Stimulated activated CD8-positive, alpha-beta memory T cell treated with anti-CD3 and anti-CD28 coated beads, Interleukin-4, amount 100 ng/mL, for 1 hour (primary cell): Measurements from ENCODE around the gene EGF.

Source experiments
- DNase-seq, 2 donors: peaks; one replicate each; pipeline ENCODE4 v3.0.0-alpha.2; 2020; ENCODE audit warnings: low read depth in 2 of 2, low spot score in 1 of 2

Gene EGF

DNA sequence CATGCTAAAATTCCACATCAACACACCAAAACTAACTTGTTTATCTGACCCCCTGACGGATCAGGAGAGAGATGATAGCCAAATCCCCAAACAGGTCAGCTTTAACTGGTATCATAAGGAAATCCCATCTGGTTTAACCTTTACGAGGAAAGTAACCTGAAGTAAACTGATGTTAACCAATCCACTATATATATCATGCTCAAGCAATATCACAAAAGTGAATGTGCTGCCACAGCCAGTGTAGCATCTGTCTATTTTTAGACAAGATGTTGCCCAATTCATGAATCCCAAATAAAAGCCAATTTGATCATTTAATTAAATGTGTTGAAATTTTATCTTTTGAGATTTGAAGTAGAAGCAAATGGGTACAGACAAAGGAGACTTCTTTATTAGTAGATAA is 44.5 kb downstream of the EGF start:
- DNase-seq: no peak

DNA sequence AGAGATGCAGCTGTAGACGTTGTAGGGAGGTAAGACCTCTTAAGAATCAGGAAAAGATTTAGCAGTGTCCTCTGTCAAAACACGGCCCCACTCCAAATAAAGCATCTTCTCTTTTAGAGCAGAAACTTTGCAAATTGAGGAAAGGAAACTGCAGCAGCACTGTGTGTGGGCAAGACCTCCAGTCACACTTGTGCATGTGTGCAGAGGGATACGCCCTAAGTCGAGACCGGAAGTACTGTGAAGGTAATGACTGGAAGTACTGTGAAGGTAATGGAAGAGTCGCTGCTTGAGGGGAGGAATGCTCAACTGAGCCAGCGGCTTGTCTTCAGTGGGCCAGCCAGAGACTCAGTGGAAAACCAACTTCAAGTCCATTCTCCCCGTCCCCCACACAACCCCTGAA is 46.5 kb downstream of the EGF start:
- DNase-seq: no peak

DNA sequence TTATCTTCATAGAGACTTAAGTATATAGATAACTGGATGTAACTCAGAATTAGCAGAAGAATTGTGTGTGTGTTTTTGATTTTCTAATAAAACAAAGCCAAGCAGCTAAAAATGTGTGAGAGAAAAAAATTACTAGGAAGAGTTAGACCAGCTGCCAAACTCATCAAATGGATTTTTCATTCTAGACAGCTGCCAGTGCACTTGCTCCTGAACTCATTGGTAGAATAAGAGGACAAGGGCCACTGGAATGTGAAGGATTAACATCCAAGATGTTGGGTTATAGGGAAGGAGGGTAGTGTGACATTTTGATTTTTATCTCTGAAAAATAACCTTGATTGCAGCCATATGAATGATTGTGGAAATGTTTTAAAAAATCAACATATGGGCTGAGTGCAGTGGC is 49.7 kb downstream of the EGF start:
- no peak for DNase-seq

DNA sequence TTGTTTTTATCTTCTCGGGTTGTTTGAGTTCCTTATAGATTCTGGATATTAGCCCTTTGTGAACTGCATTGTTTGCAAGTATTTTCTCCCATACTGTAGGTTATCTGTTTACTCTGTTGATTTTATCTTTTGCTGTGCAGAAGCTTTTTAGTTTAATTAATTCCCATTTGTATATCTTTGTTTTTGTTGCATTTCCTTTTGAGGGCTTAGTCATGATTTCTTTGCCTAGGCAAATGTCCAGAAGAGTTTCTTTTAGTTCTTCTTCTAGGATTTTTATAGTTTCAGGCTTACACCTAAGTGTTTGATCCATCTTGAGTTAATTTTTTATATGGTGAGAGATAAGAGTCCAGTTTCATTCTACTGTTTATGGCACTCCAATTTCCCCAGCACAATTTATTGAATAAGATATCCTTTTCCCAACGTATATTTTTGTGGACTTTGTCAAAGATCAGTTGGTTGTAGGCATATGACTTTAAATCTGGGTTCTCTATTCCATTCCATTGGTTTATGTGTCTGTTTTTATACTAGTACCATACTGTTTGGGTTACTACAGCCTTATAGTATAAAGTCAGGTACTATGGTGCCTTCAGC is 54.3 kb downstream of the EGF start:
- no peak for DNase-seq

DNA sequence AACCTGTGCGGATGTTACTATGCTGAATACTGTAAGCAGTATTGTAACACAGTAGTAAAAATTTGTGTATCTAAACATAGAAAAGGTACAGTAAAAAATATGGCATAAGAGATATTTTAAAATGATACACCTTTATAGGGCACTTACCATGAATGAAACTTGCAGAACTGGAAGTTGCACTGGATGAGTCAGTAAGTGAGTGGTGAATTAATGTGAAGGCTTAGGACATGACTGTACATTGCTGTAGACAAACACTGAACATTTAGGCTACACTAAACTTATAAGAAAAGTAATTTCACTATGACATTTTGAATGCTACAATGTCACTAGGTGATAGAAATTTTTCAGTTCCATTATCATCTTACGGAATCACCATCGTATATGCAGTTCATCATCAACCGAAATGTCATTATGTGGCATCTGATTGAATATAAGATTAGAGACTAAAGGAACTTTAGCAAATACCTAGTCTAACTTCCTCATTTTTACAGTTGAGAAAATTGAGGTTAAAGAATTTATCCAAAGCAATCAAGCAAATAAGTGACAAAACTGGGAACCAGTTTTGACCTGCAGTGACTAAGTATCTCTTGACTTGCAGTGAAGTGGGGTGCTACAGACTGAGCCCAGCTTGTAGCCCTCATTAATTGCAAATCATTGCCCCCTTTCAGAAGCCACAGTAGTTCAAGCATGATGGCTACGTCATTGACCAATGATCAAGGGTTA is 55.3 kb downstream of the EGF start:
- DNase-seq: no peak

DNA sequence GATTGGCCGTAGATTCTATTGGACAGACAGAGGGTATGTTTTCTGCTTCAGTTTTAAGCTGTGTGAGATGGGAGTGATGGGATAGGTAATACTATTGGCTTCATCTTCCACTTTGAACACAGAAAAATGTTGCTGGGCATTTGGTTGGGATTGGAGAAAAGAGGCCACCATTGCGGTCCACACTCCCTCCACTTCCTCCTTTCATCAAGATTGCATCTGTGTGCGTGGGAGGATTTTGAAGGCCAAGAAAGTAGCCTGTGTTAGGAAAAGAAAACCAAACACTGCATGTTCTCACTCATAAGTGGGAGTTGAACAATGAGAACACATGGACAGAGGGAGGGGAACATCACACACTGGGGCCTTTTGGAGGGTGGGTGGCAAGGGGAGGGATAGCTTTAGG is 56.4 kb downstream of the EGF start:
- no peak for DNase-seq

DNA sequence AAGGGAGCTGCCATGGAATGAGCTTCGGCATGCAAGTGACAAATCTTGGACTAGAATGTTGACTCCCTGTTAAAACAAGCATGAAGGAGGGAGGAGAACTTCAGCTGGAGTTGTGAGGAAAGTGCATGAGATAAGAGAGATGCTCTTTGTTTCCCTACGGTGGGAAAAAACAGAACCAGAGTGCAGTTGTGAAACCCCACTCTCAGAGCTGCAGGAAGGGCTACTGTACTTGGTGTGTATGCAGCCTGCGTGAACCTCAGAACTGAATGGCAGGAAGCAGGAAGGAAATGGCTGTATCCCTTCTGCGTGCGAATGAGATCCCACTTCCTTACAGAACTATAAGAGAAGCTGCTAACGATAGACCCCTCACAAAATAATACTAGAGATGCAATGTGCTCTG is 57.2 kb downstream of the EGF start:
- DNase-seq: no peak

DNA sequence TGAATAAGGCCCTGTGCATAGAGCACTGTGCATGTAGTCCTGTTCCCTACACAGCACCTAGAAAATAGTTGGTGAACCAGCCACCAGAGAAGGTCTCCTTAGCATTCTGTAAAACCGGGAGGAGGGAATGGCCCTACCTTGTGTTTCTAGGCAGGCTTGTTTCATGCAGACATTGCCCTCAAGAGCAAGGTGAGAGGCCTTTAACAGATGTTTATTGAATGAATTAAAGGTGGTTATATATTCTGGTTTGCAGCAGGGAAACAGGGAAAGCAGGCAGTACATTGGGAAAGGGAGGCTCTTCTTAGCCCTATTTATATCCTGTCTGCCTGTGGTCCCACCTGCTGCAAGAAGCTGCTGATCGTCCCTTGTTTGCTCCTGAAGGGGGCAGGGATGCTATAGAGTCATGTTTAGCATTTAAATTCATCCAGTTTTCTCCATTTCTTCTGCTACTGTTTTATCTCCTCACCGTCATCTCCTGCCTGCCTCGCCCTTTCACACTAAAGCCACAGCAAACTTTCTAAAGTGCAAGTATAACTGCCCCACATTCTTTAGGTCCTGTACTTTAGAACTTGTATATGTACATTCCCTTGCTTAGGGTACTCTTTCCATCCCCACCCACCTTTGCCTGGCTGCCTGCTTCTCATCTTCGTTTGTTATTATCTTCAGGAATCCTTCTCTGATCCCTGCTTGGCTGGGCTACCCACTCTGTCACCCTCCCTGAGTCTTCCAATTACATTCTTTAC is 60.3 kb downstream of the EGF start:
- no peak for DNase-seq

DNA sequence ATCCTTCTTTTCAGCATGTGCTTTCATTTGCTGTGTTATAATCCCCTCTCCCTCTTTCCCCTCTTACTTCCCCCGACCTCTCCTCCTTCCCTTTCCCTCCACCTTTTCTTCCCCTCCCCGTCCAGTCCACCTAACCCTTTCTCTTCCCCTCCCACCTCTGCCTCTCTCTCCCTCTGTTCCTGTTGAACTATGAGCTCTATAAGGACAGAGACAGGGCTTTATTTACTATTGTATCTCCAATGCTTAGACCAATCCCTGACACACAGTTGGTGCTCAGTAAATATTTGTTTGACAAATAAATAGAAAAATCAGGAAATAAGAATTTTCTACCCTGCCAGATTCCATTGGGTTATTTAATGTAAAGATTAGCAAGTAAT is 60.8 kb downstream of the EGF start:
- DNase-seq: no peak

DNA sequence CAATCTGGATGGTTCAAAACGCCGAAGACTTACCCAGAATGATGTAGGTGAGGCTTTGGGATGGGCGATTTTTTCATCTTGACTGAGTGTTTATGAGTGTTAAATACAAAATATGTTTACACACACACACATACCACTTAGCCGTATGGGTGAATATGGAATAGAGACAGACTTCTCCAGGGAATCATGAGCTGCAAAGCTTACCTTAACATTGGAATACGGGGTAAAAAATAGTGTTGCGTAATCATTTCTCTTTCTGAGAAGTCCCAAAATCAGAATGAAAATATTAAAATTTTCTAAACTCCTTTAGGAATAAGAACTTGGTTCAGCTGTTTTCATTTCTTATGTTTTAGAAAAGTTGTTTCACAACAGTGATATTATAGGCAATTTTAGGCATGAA is 63.5 kb downstream of the EGF start:
- no peak for DNase-seq

DNA sequence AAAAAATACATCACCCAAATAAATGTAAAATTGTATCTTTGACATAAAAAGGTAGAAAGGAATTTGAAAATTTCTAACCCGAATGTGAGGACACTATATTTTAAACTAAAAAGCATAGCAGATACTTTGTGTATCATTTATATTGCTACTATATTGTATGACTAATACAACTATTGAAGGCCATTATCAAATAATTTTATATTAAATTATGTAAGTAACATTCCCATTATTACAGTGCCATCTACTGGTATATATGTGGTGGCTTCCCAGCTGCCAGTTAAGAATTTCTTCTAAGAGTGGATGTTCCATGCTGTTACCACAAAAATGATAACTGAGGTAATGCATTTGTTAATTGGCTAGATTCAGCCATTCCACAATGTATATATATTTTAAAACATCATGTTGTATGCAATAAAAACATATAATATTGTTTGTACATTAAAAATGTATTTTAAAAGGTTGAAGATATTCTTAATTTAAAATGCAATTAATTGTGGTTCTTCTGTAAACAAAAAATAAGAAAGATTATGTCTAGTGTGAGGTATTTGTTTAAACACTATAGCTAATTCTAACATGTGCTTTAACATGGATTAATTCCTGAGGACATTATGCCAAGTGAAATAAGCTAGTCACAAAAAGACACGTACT is 65.3 kb downstream of the EGF start:
- DNase-seq: no peak

DNA sequence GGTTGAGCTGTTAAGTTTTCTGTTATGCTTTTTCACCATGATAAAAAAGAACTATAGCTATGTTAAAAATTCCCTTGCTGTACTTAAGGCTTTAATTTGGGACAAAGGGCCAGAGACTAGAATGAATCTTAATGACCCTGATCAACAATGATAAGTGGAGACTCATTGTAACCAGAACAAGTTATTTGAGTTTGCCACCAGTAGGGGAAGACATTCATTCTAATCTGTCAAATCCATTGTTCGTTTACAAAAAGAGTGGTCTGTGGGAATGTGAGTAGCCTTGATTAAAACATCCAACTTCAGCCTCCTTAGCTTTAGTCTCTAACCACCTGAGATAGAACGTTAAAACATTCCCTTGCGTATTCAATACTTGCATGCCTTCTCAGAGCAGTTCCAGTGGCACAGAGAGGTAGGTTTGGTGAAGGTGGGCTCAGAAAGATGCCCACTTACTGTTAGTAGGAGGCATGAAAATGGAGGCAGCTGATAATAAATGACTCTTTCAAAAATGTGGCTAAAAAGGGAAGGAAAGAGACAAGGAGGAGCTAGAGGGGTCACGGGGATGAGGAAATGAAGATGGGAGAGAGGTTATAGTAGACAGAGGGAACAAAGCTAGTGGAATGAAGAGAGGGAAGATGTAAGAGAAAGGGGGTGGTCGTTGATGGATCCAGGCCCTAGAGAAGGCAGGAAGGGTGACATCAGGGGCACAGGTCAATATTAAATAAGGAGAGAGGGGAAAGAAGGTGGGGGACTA is 66.2 kb downstream of the EGF start:
- DNase-seq: no peak

DNA sequence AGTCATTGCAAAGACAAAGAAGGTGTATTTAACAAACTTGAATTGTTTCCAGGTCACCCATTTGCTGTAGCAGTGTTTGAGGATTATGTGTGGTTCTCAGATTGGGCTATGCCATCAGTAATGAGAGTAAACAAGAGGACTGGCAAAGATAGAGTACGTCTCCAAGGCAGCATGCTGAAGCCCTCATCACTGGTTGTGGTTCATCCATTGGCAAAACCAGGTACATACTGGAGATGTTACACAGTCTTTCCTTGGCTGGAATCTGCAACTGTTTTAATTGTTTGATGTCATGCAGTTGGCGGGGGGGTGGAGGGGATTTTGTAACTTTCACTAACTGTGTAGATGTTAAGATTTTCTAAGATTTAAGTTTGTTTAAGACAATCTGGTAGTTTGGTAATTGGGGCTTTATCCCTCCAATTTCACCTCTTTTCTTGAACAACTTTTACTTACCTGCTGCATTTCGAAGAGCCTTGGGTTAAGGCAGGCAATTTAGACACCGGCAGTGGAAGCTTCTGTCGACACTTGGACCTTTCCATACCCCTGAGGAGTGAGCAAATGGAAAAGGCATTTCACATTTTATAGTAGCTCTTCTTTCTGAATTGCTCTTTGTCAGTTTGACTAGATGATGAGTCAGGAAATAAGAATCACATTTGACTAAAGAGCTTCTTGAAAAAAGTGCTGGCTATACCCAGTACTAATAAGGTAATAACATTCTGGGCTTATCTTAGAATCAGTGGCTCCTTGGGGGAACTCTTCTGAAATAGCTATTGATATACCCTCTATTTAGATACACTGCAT is 67.4 kb downstream of the EGF start:
- DNase-seq: no peak

DNA sequence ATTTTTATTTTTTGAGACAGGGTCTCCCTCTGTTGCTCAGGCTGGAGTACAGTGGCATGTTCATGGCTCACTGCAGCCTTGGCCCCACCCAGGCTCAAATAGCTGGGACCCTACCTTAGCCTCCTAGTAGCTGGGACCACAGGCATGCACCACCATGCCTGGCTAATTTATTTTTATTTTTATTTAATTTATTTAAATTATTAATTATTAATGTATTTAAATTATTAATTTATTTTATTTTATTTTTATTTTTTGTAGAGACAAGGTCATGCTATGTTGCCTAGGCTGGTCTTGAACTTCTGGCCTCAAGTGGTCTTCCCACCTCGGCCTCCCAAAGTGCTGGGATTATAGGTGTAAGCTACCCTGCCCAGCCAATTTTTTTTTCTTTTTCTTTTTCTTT is 69.3 kb downstream of the EGF start:
- no peak for DNase-seq

DNA sequence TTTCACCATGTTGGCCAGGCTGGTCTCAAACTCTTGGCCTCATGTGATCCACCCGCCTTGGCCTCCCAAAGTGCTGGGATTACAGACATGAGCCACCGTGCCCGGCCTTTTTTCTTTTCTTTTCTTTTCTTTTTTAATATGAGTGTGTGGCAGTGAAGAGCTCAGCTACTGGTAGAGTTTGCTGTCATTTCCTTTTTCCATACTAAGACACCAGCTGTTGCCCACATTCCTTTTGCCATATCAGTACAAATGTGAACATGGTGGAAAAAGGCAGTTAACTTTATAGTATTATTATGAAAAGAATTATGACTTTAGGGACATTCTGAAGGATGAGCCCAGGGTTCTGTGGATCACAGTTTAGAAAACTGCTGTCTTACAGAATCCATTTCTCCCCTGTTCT is 69.8 kb downstream of the EGF start:
- DNase-seq: no peak

DNA sequence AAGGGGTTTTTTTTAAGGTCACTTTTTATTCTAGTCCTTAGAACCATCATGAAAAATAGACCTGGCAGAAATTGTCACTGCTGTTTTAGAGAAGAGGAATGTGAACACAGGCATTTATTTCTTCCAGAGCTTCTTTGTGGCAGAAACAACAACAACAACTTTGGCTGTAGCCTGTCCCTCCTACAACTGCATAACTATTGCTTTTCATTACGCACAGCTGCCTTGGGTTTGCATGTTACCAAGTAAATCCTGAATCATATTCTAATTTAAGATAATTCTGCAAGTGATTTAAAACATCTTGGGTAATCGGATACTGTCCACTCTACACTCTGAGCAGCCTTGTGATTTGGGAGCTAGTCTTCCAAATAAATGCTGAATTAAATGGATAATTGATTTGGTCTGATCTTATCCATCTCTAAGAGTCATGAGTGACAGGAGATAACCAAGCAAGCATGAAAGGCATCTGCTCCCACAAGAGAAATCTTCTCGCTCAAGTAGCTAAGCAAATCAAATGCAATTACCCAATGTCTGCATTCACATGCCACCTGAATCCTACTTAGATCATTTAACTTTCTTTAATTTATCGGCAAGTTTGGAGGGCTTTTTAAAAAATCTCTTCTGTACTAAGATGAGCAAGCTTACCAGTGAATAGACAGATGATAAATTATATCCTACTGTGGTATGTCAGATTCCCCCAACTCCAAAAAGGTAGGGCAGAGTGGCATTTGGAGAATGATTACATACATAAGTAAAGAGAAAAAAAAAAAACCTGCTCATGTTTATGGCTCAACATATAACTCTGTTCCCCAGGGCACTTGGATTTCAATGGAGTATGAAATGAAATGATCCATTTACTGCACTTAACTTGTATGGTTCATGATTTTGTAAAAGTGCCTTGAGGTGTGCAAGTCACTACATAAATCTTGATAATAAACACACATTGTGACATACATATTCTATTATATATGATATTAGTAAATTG is 73.6 kb downstream of the EGF start:
- no peak for DNase-seq

DNA sequence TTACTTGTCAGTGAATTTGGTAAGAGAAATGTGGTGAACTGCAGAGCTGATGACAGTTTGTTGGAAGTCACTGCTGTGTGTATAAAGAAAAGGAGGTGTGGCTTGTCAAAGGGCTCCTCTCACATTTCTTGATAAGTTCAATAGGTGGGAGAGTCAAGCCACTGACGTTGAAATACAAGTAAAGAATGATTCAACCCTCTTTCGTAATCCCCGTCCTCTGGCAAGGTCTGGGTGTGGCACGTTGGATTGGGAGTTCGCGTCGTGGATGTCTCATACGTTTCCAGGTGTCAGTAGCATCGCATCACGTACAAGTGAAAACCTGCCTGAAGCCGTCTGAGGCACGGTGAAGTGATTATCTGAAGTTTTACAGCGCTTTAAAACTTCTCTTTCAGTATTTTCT is 76.4 kb downstream of the EGF start:
- DNase-seq: no peak

DNA sequence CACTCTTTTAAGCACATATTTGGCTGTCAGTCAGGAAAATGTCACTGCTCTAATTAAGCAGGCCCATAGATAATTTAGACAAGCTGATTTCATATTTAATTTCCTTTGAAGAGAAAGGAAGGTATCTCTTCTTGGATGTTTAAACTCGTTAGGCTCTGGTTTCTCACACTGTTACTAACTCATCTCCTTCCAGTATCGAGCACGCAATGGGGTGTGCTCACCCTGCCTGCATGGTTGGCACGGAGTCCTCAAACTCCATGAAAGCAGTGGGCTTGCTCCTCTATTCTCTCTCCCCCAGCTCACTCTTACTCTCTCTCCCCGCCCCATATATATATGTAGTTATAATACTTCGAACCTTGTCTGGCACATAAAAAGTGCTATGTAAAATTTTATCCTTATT is 76.9 kb downstream of the EGF start:
- DNase-seq: no peak
